DMS153 (cell line): ENCODE measurements around the gene TSPAN31.

Experiments used
- DNase-seq: peaks from one replicate; lab custom pipeline; 2025; lab: John Stamatoyannopoulos, UW

The TSPAN31 gene

DNA sequence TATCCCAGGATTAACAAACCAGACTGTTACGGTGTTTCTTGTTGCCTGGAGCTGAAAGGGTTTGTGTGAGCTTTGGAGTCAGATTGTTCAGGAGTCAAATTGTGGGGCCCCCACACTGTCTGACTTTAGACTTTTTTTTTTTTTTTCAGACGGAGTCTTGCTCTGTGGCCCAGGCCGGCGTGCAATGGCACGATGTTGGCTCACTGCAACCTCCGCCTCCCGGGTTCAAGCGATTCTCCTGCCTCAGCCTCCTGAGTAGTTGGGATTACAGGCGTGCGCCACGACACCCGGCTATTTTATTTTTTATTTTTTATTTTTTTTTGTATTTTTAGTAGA is 38.6 kb downstream of the TSPAN31 start:
- DNase-seq, result no peak

DNA sequence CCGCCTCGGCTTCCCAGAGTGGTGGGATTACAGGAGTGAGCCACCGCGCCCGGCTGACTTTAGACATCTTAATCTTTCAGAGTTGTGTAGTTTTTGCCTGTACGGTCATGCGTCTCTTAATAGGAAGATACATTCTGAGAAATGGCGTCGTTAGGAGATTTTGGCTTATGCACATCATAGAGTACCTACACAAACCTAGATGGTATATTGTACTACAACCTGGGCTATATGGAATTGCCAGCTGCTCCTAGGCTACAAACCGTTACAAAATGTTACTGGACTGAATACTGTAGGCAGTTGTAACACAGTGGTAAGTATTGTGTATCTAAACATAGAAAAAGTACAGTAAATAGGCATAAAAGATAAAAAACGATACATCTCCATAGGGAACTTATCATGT is 39.0 kb downstream of the TSPAN31 start:
- no peak for DNase-seq

DNA sequence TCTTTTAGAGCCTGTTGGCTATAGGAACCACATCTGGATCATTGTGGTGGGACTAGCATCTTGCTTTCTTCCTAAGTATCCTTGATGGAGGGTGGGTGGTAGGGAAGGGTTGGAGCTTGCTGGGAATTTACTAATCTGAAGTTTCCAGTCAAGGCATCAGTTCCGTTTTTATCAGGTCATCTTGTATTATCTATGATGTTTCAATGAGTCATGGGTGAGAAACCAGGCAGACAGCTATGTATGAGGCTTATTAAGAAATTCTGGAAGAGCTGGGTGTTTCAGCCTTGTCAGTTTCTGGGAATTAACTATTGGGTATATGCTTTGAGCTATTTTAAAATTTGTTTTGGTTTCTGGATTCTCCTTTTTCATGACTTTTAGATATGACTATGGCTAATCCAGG is 49.1 kb downstream of the TSPAN31 start:
- DNase-seq, result no peak

DNA sequence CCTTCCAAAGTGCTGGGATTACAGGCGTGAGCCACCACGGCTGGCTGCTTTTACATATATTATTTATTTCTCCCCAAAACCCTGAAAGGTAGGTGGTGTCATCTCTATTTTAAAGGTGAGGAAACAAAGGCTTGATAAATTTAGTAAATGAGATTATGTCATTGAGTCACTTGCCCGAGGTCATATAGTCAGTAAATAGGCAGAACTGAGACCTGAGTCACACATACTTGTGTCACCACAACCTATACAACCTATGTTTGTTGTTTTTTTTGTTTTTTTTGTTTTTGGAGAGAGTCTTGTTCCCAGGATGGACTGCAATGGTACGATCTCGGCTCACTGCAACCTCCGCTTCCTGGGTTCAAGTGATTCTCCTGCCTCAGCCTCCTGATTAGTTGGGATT is 50.5 kb downstream of the TSPAN31 start:
- no peak for DNase-seq

DNA sequence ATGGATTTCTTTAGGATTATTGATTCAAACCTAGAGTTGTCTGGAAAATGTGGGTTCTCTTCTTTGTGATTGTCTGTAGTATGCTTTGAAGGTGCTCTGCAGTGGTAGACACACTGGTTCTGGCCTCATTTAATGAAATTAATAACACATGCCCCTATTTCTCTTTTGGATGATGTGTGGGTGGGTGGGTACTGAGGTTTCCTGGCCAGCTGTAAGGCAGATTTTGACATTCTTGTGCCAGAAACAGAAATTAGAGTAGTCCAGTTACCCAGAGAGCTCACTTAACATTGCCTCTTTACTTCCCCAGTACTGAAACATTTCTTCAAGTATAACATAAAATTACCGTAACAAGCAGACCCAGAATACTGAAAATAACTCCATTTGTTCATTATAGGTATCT is 52.2 kb downstream of the TSPAN31 start:
- DNase-seq, result no peak

DNA sequence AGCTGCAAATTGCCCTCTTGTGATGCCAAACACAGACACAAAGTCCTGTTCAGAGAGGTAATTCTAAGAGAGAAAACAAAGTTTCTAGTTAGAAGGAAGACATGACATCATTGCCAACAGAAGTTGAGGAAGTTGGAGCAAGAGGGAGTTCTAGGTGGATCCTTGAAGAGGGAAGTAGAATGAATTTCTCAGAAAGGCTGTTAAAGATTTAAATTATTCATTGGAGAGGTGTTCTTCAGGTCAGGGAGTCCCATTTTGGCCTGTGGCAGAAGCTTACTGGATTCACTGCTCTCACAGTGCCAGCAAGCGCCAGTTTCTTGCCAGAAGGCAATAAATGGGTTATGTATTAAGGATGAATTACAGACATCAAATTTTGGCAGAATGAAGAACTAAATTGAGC is 53.1 kb downstream of the TSPAN31 start:
- DNase-seq, result no peak
